K562 treated with DMSO at 1 percent for 24 hours (cell line): Measurements from ENCODE around the gene ISX. TPM values are rescaled to one million over a fixed set of nuclear protein-coding genes. Genes with fewer than 3 reads are reported as not detected.

Experiments
- total RNA-seq: library from RNA; unstranded; fragments of 300-600 nt; gene quantifications from 2 replicates; pipeline ENCODE4 v1.2.3, GENCODE V29; 2022; ENCODE audit warnings: low read depth; ENCODE audit not compliant: insufficient read depth

The ISX gene
- total RNA-seq: 0.36 and 0.46 TPM in 2 replicates

DNA sequence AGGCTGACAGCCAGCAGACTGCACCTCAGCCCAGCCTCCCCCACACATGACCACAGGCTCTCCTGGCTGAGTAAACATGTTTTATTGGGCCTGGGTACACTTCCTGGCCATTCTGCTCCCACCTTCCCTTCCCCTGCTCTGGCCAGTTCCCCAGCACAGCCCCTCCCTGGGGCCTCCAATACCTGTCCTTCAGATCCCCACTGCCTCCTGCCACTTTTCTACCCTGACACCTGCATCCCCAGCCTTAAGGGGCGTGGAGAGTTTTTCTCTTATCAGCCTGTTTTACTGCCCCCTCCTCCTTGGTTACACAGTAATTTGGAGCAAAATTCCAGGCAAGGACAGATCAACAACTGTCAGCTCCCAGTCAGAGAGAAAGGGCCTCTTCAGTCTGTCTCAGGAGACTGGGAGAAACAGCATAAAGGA is at the start of gene ISX:
ISX (plus strand) TSS at position 363 of the 423 bp plus-strand sequence. CDS start 930 bp downstream, outside the sequence.

Other genes with a start within 250 kb of the ISX start
- gene HMGXB4, start 191.3 kb downstream of the ISX start, total RNA-seq: 13.0 and 16.9 TPM in 2 replicates
- 48.9 and 52.7 TPM in 2 replicates for gene TOM1, start 233.7 kb downstream of the ISX start, total RNA-seq